ENCODE results near the gene NCR3LG1.

GRCh38 chr11:17383461-17383860 lies 31.9 kb downstream of the NCR3LG1 start:
- no peak for TF ChIP-seq CTCF (IDR thresholded peaks at IDR 0.05; ENCODE audit: low read depth, low read length, poor library complexity, severe bottlenecking)
- TF ChIP-seq EZH2phosphoT487 (IDR thresholded peaks at IDR 0.05; ENCODE audit: borderline replicate concordance, low read length), result no peak
